ENCODE data around the gene MEOX2. TPM values are rescaled to one million over a fixed set of nuclear protein-coding genes. Genes with fewer than 3 reads are reported as not detected.

Gene MEOX2
- total RNA-seq, 1 donor from 2014 or later, result 0.10 TPM

GRCh38 chr7:15593382-15593781 lies 93.1 kb downstream of the MEOX2 start:
- Mint-ChIP-seq H3K4me1 (ENCODE audit: unreplicated experiment) (no peaks in the 10 kb centered on the region), H3K27me3 (ENCODE audit: unreplicated experiment) (peaks cover 2% of the 10 kb centered on the region), H3K9me3 (ENCODE audit: unreplicated experiment) (no peaks in the 10 kb centered on the region), H3K4me3 (ENCODE audit: unreplicated experiment) (no peak overlapping the region), H3K27ac (ENCODE audit: unreplicated experiment) (no peak overlapping the region), H3K36me3 (ENCODE audit: low read depth, unreplicated experiment) (no peaks in the 10 kb centered on the region)
- DNase-seq (ENCODE audit: low spot score), result no peak
- TF ChIP-seq CTCF (IDR thresholded peaks at IDR 0.05; ENCODE audit: unreplicated experiment), result no peak

DNA sequence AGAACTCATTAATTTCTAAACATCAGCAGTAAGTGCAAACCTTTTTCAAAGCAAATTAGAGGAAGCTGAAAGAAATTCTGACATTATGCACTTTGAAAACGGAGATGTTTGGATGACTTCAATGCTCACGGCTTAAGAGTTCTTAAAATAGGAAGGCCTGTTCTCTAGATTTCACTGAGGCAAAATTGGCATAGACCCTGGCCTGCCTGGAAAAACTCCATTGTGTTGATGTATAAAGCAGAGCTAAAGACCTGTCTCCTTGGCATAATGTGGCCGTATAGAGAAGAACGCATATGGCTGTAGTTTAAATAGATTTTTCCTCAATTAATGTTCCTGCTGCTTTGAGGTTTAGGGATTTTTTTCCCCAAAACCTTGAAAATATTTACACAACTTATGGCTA lies 100.2 kb downstream of the MEOX2 start:
- Mint-ChIP-seq H3K9me3 (ENCODE audit: unreplicated experiment) (peaks cover 7% of the 10 kb centered on the region), H3K4me1 (ENCODE audit: unreplicated experiment) (no peaks in the 10 kb centered on the region), H3K27ac (ENCODE audit: unreplicated experiment) (no peak overlapping the region), H3K4me3 (ENCODE audit: unreplicated experiment) (no peak overlapping the region), H3K27me3 (ENCODE audit: unreplicated experiment) (no peaks in the 10 kb centered on the region), H3K36me3 (ENCODE audit: low read depth, unreplicated experiment) (no peaks in the 10 kb centered on the region)
- no peak for TF ChIP-seq CTCF (IDR thresholded peaks at IDR 0.05; ENCODE audit: unreplicated experiment)
- no peak for DNase-seq (ENCODE audit: low spot score)

- no peaks in the 10 kb centered on the region for H3K27me3 Mint-ChIP-seq (ENCODE audit: unreplicated experiment)
- no peaks in the 10 kb centered on the region for H3K4me1 Mint-ChIP-seq (ENCODE audit: unreplicated experiment)
- no peak for DNase-seq (ENCODE audit: low spot score)
- peaks cover 7% of the 10 kb centered on the region for H3K9me3 Mint-ChIP-seq (ENCODE audit: unreplicated experiment)
- TF ChIP-seq CTCF (IDR thresholded peaks at IDR 0.05; ENCODE audit: unreplicated experiment), result no peak
- no peak overlapping the region for H3K27ac Mint-ChIP-seq (ENCODE audit: unreplicated experiment)
- H3K36me3 Mint-ChIP-seq (ENCODE audit: low read depth, unreplicated experiment), result no peaks in the 10 kb centered on the region
- H3K4me3 Mint-ChIP-seq (ENCODE audit: unreplicated experiment), result no peak overlapping the region
Observed at GRCh38 chr7:15584575-15584974, 101.9 kb downstream of the MEOX2 start.

- TF ChIP-seq CTCF (IDR thresholded peaks at IDR 0.05; ENCODE audit: unreplicated experiment), result no peak
- H3K9me3 Mint-ChIP-seq (ENCODE audit: unreplicated experiment), result peaks cover 7% of the 10 kb centered on the region
- DNase-seq (ENCODE audit: low spot score), result no peak
- H3K27ac Mint-ChIP-seq (ENCODE audit: unreplicated experiment), result no peak overlapping the region
- no peaks in the 10 kb centered on the region for H3K36me3 Mint-ChIP-seq (ENCODE audit: low read depth, unreplicated experiment)
- H3K27me3 Mint-ChIP-seq (ENCODE audit: unreplicated experiment), result no peaks in the 10 kb centered on the region
- H3K4me1 Mint-ChIP-seq (ENCODE audit: unreplicated experiment), result no peaks in the 10 kb centered on the region
- no peak overlapping the region for H3K4me3 Mint-ChIP-seq (ENCODE audit: unreplicated experiment)
Observed at GRCh38 chr7:15582773-15583172, 103.7 kb downstream of the MEOX2 start.

GRCh38 chr7:15581352-15581951 lies 105.0 kb downstream of the MEOX2 start:
- no peak overlapping the region for H3K4me3 Mint-ChIP-seq (ENCODE audit: unreplicated experiment)
- DNase-seq (ENCODE audit: low spot score), result no peak
- no peak for TF ChIP-seq CTCF (IDR thresholded peaks at IDR 0.05; ENCODE audit: unreplicated experiment)
- no peaks in the 10 kb centered on the region for H3K36me3 Mint-ChIP-seq (ENCODE audit: low read depth, unreplicated experiment)
- H3K4me1 Mint-ChIP-seq (ENCODE audit: unreplicated experiment), result no peaks in the 10 kb centered on the region
- no peaks in the 10 kb centered on the region for H3K27me3 Mint-ChIP-seq (ENCODE audit: unreplicated experiment)
- H3K9me3 Mint-ChIP-seq (ENCODE audit: unreplicated experiment), result peaks cover 7% of the 10 kb centered on the region
- H3K27ac Mint-ChIP-seq (ENCODE audit: unreplicated experiment), result no peak overlapping the region
